ENCODE data around the gene WNT3.

GRCh38 chr17:46764709-46765401 is 53.6 kb downstream of the WNT3 start:
- TF ChIP-seq CTCF (IDR thresholded peaks at IDR 0.05) (no peak), EZH2 (IDR thresholded peaks at IDR 0.05) (no peak)

Data from neural progenitor cell (in vitro differentiated cells).